GM12878 (cell line): ENCODE results near the gene COL24A1. TPM values are rescaled to one million over a fixed set of nuclear protein-coding genes. Genes with fewer than 3 reads are reported as not detected.

Experiments used
- ATAC-seq: fragments of 200-7000 bp; cut with Tn5 transposase; 3 replicates; pipeline ENCODE4 v1.9.1; 2020; ENCODE audit warnings: mild to moderate bottlenecking, moderate library complexity
- BruUV-seq: library from RNA; stranded (reverse); fragments of 400-500 nt; replicated peaks from 2 replicates; lab custom pipeline; 2021; lab: Mats Ljungman, UMichigan
- CTCF ChIA-PET: fragments of 300-600 bp; sonication (Branson Sonifier 250); formaldehyde crosslinking; extraction: SDS; loops from one replicate; lab custom pipeline; 2021; ENCODE audit warnings: inconsistent platforms; lab: Yijun Ruan, JAX
- POLR2A ChIA-PET: fragments of 350-600 bp; formaldehyde crosslinking; extraction: SDS; loops from one replicate; lab custom pipeline; 2021; ENCODE audit warnings: inconsistent platforms; lab: Charles Lee
- RAD21 ChIA-PET: fragments of 300-600 bp; sonication (Branson Sonifier 250); formaldehyde crosslinking; loops from one replicate; lab custom pipeline; 2023; ENCODE audit warnings: antibody characterized with exemption; ENCODE audit not compliant: unreplicated experiment; lab: Charles Lee
- SMC1A ChIA-PET: fragments of 300-600 bp; sonication (Branson Sonifier 250); formaldehyde crosslinking; loops from one replicate; lab custom pipeline; 2023; ENCODE audit not compliant: unreplicated experiment, uncharacterized antibody; lab: Charles Lee
- DNase-seq: peaks from one replicate; pipeline ENCODE4 v3.0.0-alpha.2; 2011; ENCODE audit warnings: low read depth, low spot score
- FAIRE-seq: peaks from 3 replicates; lab custom pipeline; 2011; peaks lifted over from hg19 to GRCh38; lab: Jason Lieb, UNC
- H2AFZ ChIP-seq: 2 replicates; pipeline ENCODE4 v1.6.0; 2011; ENCODE audit warnings: low read depth, low read length, control low read depth; ENCODE audit not compliant: control insufficient read depth
- H3K27ac ChIP-seq: 2 replicates; pipeline ENCODE4 v1.5.1; 2011; ENCODE audit warnings: control low read depth; ENCODE audit not compliant: control insufficient read depth, insufficient read depth
- H3K27me3 ChIP-seq, 2 experiments: replicated peaks in 1 of 2; 2 replicates each; pipeline versions ENCODE4 v1.6.0 to v1.6.1; 2011; ENCODE audit warnings: low read length in 1 of 2; ENCODE audit not compliant: control insufficient read depth in 2 of 2, insufficient read depth in 2 of 2
- H3K36me3 ChIP-seq, 2 experiments: 2 replicates each; pipeline ENCODE4 v1.5.1; 2011; ENCODE audit warnings: low read length in 1 of 2; ENCODE audit not compliant: control insufficient read depth in 2 of 2, insufficient read depth in 2 of 2
- H3K4me1 ChIP-seq: 2 replicates; pipeline ENCODE4 v1.6.1; 2011; ENCODE audit warnings: mild to moderate bottlenecking, low read length, moderate library complexity, mixed read lengths; ENCODE audit not compliant: control insufficient read depth, insufficient read depth
- H3K4me2 ChIP-seq: 2 replicates; pipeline ENCODE4 v1.6.0; 2011; ENCODE audit warnings: control low read depth; ENCODE audit not compliant: control insufficient read depth, insufficient read depth
- H3K4me3 ChIP-seq: fragments of 200-600 bp; sonication (generic); 2 replicates; pipeline ENCODE4 v1.5.1; 2016
- H3K79me2 ChIP-seq: 2 replicates; pipeline ENCODE4 v1.6.0; 2011; ENCODE audit warnings: low read length; ENCODE audit not compliant: control insufficient read depth, insufficient read depth
- H3K9ac ChIP-seq: 2 replicates; pipeline ENCODE4 v1.8.0; 2011; ENCODE audit warnings: low read length, control low read depth, mixed read lengths; ENCODE audit not compliant: control insufficient read depth, insufficient read depth
- H3K9me3 ChIP-seq: replicated peaks from 3 replicates; pipeline ENCODE4 v1.5.1; 2011; ENCODE audit warnings: mild to moderate bottlenecking, low read length; ENCODE audit not compliant: control insufficient read depth, insufficient read depth
- H4K20me1 ChIP-seq: 2 replicates; pipeline ENCODE4 v1.6.0; 2011; ENCODE audit not compliant: control insufficient read depth, insufficient read depth
- EED ChIP-seq: sonication (generic); IDR thresholded peaks from 2 replicates; pipeline ENCODE4 v1.6.1; 2016; ENCODE audit warnings: antibody characterized with exemption, low read depth
- HDAC6 ChIP-seq: fragments of 200-600 bp; sonication (generic); IDR thresholded peaks from one replicate; pipeline ENCODE4 v1.8.0; 2017; ENCODE audit warnings: antibody characterized with exemption; ENCODE audit not compliant: unreplicated experiment
- MLLT1 ChIP-seq: fragments of 450-650 bp; IDR thresholded peaks from 2 replicates; pipeline ENCODE4 v1.6.1; 2016; ENCODE audit warnings: mild to moderate bottlenecking
- NR2C2 ChIP-seq: IDR thresholded peaks from 2 replicates; pipeline ENCODE4 v1.6.1; 2011; ENCODE audit warnings: borderline replicate concordance, low read depth; ENCODE audit not compliant: control insufficient read depth, insufficient read length
- PAX8 ChIP-seq: fragments of 450-650 bp; IDR thresholded peaks from 2 replicates; pipeline ENCODE4 v1.6.1; 2017; ENCODE audit warnings: mild to moderate bottlenecking, moderate library complexity
- POLR2A ChIP-seq: IDR thresholded peaks from 2 replicates; pipeline ENCODE4 v1.6.1; 2011; ENCODE audit warnings: low read depth, mild to moderate bottlenecking, low read length
- RAD21 ChIP-seq: IDR thresholded peaks from 2 replicates; pipeline ENCODE4 v1.6.1; 2011; ENCODE audit warnings: mild to moderate bottlenecking, low read depth, low read length, moderate library complexity; ENCODE audit not compliant: insufficient read depth
- SIN3A ChIP-seq: IDR thresholded peaks from 2 replicates; pipeline ENCODE4 v1.6.1; 2012; ENCODE audit warnings: low read depth, low read length, improper control_type of control experiment
- SIX5 ChIP-seq: IDR thresholded peaks from 2 replicates; pipeline ENCODE4 v1.6.1; 2011; ENCODE audit warnings: mild to moderate bottlenecking, low read depth, low read length, moderate library complexity; ENCODE audit not compliant: severe bottlenecking
- SPI1 ChIP-seq: IDR thresholded peaks from 2 replicates; pipeline ENCODE4 v1.6.1; 2011; ENCODE audit warnings: low read depth, mild to moderate bottlenecking, low read length, moderate library complexity, borderline replicate concordance; ENCODE audit not compliant: insufficient read depth
- STAT1 ChIP-seq: fragments of 450-650 bp; conservative IDR thresholded peaks from 2 replicates; pipeline ENCODE4 v1.6.1; 2014; ENCODE audit warnings: antibody characterized with exemption, mild to moderate bottlenecking
- SUZ12 ChIP-seq: fragments of 200-600 bp; sonication (generic); IDR thresholded peaks from one replicate; pipeline ENCODE4 v1.6.1; 2018; ENCODE audit warnings: antibody characterized with exemption, mild to moderate bottlenecking; ENCODE audit not compliant: unreplicated experiment
- TCF3 ChIP-seq: IDR thresholded peaks from 2 replicates; pipeline ENCODE4 v1.6.1; 2012; ENCODE audit warnings: low read depth, mild to moderate bottlenecking, low read length, borderline replicate concordance; ENCODE audit not compliant: insufficient read depth
- ZBED1 ChIP-seq: IDR thresholded peaks from 2 replicates; pipeline ENCODE4 v1.6.1; 2016; ENCODE audit warnings: borderline replicate concordance
- ZNF24 ChIP-seq: fragments of 450-650 bp; IDR thresholded peaks from 2 replicates; pipeline ENCODE4 v1.6.1; 2017; ENCODE audit warnings: antibody characterized with exemption, mild to moderate bottlenecking
- WGBS: methylation state at CpG from one replicate; pipeline ENCODE4 v1.1.6; 2016; ENCODE audit warnings: low lambda C conversion rate; ENCODE audit not compliant: insufficient replicate concordance, insufficient coverage; ENCODE audit errors: missing lambda C conversion rate; 5-methylcytosine and 5-hydroxymethylcytosine counted together
- in situ Hi-C: fragments of 300-500 bp; cut with MboI; formaldehyde crosslinking; loops from 9 replicates; pipeline ENCODE4 v1.14.3; 2018; ENCODE audit warnings: mixed read lengths
- intact Hi-C: fragments of 100-400 bp; cut with micrococcal nuclease; formaldehyde crosslinking; loops from one replicate; pipeline ENCODE4 v1.14.2; 2022; ENCODE audit not compliant: unreplicated experiment
- polyA plus RNA-seq, 11 experiments: library from polyadenylated mRNA; depleted of rRNA in 4 of 11; unstranded in 6 of 11; stranded (reverse) in 5 of 11; fragments of >200 nt; fragmentation: Nextera tagmentation in 4 of 11; fragmentation: Illumina TruSeq in 1 of 11; extraction: Ambion mirVana in 4 of 11; extraction: Trizol in 1 of 11; gene quantifications; 1 replicate in 1 of 11; 2 replicates in 10 of 11; pipeline versions ENCODE4 v1.2.1 to v1.2.3, GENCODE V29; 2011 to 2016; ENCODE audit warnings: inconsistent platforms in 2 of 11, missing spikeins in 2 of 11, low read depth in 1 of 11
- total RNA-seq, 4 experiments: library from RNA; depleted of rRNA in 3 of 4; stranded (reverse); fragments of >200 nt in 3 of 4; fragmentation: Illumina TruSeq in 1 of 4; extraction: Trizol in 1 of 4; gene quantifications; 2 replicates each; pipeline versions ENCODE4 v1.2.1 to v1.2.3, GENCODE V29; 2013 to 2021
- TF ChIP-seq, protein P1 (sequence below): fragments of 150-350 bp; IDR thresholded peaks from 2 replicates; pipeline ENCODE4 v1.6.1; 2014; ENCODE audit warnings: mild to moderate bottlenecking, low read depth, low read length
- TF ChIP-seq, protein P2 (sequence below): fragments of 450-650 bp; IDR thresholded peaks from 2 replicates; pipeline ENCODE4 v1.6.1; 2018; ENCODE audit warnings: mild to moderate bottlenecking, low read depth, moderate library complexity; ENCODE audit not compliant: partially characterized antibody

Gene COL24A1
- total and polyA plus RNA-seq, 10 of the 15 experiments (the other 5 are each of a cell fraction or from before 2014, with no cell fraction given) = 0.19 to 4.1 (median 2.0) TPM

- TF ChIP-seq SUZ12 (no peak), ZBED1 (no peak), SIX5 (no peak), SIN3A (no peak), RAD21 (no peak), SPI1 (no peak)
- TF ChIP-seq, protein P1, sequence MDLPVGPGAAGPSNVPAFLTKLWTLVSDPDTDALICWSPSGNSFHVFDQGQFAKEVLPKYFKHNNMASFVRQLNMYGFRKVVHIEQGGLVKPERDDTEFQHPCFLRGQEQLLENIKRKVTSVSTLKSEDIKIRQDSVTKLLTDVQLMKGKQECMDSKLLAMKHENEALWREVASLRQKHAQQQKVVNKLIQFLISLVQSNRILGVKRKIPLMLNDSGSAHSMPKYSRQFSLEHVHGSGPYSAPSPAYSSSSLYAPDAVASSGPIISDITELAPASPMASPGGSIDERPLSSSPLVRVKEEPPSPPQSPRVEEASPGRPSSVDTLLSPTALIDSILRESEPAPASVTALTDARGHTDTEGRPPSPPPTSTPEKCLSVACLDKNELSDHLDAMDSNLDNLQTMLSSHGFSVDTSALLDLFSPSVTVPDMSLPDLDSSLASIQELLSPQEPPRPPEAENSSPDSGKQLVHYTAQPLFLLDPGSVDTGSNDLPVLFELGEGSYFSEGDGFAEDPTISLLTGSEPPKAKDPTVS = no peak
Observed at GRCh38 chr1:86202552-86203340, 46.2 kb upstream of the COL24A1 start (continued).

DNA sequence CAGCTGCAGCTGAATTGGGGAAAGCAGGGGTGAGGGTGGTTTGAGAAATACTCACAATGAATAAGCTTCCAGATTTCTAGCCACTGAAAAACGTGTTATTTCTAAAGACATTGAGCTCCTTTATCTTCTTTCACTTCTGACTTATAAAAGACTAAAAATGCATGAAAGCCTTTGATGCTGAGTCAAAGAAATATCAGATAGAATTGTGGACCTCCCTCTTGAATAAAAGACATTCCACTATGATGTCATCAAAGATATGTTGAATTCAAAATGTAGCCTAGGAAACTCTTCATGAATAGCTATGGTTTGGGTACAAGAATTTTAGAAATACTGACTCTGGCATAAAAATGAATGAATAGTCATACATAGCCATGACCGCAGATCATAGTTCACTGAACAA is 44.7 kb upstream of the COL24A1 start:
- POLR2A ChIA-PET = no interaction called here
- Histone ChIP-seq H3K27ac (no peak overlapping the region), H3K27me3 (no peaks in the 10 kb centered on the region), H3K4me1 (no peaks in the 10 kb centered on the region), H3K4me2 (no peak overlapping the region), H3K4me3 (no peak overlapping the region), H3K9ac (no peak overlapping the region), H3K79me2 (no peaks in the 10 kb centered on the region), H3K36me3 (no peaks in the 10 kb centered on the region), H3K9me3 (no peaks in the 10 kb centered on the region), H4K20me1 (no peaks in the 10 kb centered on the region), H2AFZ (no peak overlapping the region)
- DNase-seq (no peak), ATAC-seq (no peak), FAIRE-seq (no peak)
- in situ Hi-C loops = no loop called here
- 21% methylated on average over 2 of the region's 2 CpGs for WGBS
- CTCF ChIA-PET = interaction anchor here (0.8 kb wide), 1 partner anchor 684 kb away, joined by 3 read pairs; no protein-coding TSS in a partner anchor
- no TSS peak for BruUV-seq
- RAD21 ChIA-PET = no interaction called here
- TF ChIP-seq, protein P2, sequence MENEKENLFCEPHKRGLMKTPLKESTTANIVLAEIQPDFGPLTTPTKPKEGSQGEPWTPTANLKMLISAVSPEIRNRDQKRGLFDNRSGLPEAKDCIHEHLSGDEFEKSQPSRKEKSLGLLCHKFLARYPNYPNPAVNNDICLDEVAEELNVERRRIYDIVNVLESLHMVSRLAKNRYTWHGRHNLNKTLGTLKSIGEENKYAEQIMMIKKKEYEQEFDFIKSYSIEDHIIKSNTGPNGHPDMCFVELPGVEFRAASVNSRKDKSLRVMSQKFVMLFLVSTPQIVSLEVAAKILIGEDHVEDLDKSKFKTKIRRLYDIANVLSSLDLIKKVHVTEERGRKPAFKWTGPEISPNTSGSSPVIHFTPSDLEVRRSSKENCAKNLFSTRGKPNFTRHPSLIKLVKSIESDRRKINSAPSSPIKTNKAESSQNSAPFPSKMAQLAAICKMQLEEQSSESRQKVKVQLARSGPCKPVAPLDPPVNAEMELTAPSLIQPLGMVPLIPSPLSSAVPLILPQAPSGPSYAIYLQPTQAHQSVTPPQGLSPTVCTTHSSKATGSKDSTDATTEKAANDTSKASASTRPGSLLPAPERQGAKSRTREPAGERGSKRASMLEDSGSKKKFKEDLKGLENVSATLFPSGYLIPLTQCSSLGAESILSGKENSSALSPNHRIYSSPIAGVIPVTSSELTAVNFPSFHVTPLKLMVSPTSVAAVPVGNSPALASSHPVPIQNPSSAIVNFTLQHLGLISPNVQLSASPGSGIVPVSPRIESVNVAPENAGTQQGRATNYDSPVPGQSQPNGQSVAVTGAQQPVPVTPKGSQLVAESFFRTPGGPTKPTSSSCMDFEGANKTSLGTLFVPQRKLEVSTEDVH = no peak
- TF ChIP-seq STAT1 (no peak), ZBED1 (no peak), EED (no peak), MLLT1 (no peak), HDAC6 (no peak), POLR2A (no peak), ZNF24 (no peak), TCF3 (no peak), NR2C2 (no peak), PAX8 (no peak)
- intact Hi-C loops = no loop called here
- SMC1A ChIA-PET = no interaction called here
